Measurements from ENCODE around the gene DTX3L.

DTX3L gene

DNA sequence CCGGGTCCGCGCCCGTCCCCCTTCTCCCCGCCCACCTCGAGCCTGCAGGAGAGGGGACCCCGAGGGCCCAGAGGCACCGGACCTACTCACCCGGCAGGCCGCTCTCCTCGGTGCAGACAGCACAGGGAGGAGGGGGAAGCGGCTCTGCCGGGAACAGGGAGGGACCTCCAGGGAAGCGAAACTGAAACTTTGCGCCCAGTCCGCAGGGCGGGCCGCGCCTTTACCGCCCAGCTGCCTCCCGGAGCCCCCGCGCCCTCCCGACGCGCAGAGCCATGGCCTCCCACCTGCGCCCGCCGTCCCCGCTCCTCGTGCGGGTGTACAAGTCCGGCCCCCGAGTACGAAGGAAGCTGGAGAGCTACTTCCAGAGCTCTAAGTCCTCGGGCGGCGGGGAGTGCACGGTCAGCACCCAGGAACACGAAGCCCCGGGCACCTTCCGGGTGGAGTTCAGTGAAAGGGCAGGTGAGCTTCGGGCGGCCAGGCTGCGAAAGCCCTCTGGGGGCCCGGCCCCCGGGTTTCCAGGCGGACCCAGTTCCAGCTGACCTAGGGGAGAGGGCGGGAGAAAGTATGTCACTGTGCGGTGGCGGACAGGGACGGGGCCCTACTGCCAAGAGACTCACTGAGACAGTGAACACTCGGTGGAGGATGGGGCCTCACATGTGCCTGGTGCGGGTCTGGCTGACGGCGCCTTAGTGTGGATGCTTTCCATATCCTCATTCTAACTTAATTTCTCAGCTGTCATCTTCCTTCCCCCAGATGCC is at the start of gene DTX3L, which contains the start of gene PARP9:
Gene DTX3L, plus strand, starts transcription at position 184 of the 758 bp plus-strand sequence. Its CDS starts 89 bp downstream, at position 273.
Gene PARP9, minus strand, starts transcription at position 146 of the 758 bp plus-strand sequence. CDS start 4,680 bp downstream, outside the sequence.
- DNase-seq (ENCODE audit: low read depth in 2 of 3, low spot score in 2 of 3): peak; percentile 42 to 52 (median 47)

DNA sequence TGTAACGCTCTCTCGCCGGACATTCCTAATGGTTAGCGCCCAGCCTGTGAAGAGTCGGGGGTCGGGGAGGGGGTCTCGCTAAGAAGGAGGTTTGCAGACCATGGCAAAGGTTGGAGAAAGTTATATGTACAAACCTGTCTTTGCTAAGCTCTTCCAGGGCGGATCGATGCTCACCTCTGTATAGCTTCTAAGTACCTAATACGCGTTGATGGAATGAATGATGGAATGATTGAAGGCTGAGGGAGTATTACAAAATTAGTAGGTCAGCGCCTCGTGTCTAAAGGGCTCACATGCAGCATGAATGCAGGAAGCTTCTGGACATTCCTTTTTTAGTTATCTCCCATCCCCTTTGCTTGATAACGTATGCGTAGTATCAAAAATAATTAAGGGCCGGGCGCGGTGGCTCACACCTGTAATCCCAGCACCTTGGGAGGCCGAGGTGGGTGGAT is 49.1 kb upstream of the DTX3L start:
- no peak for DNase-seq (ENCODE audit: low read depth in 2 of 3, low spot score in 2 of 3)

DNA sequence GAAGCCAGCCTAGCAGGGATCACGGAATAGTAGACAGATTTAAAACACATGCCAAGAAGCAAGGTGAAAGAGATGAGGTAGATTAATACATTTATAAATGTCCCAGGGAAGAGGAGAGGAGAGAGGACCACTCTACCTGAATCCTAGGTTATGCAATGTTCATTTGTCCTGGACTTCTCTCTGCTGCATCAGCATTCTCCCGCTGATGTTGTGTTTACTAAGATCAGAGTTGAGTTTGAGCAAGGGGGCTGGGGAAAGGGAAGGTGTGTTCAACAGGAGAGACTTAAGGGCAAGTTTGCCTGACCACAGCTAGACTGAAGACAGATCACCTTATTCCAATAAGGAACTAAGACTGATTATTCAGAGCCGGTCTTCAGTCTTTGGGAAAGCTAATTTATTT is 48.3 kb upstream of the DTX3L start:
- DNase-seq (ENCODE audit: low read depth in 2 of 3, low spot score in 2 of 3): no peak

DNA sequence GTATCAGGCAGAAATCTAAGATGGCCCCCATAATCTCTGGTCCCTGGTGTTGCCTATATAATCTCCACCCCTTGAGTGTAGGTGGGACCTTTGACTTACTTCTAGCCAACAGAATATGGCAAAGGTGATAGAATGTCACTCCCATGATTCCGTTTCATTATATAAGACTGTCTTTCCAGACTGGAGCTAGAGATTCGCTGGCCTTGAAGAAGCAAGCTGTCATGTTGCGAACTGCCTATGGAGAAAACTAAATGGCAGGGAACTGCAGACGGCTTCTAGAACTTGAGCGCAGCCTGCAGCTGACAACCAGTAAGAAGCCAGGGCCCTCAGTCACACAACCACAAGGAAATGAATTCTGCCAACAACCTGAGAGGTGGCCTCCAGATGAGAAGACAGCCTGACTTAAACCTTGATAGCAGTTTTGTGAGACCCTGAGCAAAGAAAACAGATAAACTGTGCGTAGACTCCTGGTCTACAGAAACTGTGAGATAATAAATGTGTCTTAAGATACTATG is 47.2 kb upstream of the DTX3L start:
- DNase-seq (ENCODE audit: low read depth in 2 of 3, low spot score in 2 of 3): no peak

DNA sequence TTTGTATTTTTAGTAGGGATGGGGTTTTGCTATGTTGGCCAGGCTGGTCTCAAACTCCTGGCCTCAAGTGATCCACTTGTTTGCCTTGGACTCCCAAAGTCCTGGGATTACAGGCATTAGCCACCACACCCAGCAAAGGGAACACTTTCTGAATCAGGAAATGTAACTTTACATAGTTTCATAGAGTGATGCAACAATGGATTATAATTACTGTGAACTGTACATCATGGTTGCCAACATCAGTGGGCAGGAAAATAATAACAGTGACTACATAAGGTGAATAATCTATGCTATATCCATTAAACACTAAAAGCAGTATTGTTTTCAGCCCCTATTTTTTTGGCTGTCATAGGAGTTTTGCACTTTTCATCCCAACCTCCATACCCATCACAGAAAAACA is 44.4 kb upstream of the DTX3L start:
- no peak for DNase-seq (ENCODE audit: low read depth in 2 of 3, low spot score in 2 of 3)

DNA sequence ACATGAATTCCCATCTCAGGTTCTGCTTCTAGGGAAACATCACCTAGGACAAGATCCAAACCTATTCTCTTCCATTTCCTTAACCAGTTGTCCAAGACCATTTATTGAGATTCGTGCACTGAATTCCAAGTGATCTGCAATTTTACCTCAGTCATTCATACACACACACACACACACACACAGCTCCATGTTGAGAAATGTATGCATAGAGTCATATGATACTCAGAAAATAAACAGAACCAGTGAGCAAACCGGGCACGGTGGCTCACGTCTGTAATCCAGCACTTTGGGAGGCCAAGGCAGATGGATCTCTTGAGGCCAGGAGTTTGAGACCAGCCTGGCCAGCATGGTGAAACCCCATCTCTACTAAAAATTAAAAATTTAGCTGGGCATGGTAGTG is 43.3 kb upstream of the DTX3L start:
- no peak for DNase-seq (ENCODE audit: low read depth in 2 of 3, low spot score in 2 of 3)

DNA sequence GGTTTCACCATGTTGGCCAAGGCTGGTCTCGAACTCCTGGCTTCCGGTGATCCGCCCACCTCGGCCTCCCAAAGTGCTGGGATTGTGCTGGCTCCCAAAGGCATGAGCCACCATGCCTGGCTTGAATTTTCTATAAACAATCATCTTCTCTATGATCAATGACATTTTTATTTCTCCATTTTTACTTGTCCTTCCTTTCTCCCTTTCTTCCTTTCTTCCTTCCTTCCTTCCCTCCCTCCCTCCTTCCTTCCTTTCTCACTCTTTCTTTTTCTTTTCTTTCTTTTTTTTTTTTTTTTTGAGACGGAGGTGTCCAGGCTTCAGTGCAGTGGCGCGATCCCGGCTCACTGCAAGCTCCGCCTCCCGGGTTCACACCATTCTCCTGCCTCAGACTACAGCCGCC is 40.8 kb upstream of the DTX3L start:
- no peak for DNase-seq (ENCODE audit: low read depth in 2 of 3, low spot score in 2 of 3)

DNA sequence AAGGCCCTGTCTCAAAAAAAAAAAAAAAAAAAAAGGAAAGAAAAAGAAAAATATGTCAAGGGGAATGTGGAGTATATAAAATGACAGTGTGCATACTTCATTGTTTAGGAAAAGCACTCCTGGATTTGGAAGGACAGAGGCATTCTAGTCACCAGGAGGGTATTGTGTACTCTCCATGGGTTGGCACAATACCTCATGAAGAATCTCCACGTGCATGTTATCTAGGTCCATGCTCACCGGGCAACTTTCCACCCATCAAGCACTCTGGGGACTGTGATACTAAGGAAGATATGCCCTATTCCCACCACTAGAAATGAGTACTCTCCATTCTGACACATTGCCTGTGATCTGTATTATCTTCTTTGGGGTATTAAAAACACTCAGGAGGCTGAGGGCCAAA is 34.0 kb upstream of the DTX3L start:
- no peak for DNase-seq (ENCODE audit: low read depth in 2 of 3, low spot score in 2 of 3)

DNA sequence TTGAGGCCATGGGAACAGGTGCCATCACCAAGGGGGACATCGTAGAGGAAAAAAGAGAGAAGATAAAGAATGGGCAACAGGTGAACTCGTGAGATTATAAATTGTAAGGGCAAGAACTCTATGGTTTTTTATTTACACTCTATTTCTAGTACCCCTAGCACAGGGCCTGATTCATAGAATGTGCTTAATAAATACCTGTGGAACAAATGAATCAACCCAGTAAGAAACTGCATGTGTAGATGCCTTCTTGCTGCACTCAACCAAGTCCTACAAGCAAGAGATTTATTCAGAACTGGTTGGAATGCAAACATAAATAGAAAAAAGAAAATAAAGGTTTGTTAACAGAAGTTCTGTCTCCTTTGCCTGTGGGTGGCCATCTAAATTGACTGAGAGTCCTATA is 30.7 kb upstream of the DTX3L start:
- no peak for DNase-seq (ENCODE audit: low read depth in 2 of 3, low spot score in 2 of 3)

DNA sequence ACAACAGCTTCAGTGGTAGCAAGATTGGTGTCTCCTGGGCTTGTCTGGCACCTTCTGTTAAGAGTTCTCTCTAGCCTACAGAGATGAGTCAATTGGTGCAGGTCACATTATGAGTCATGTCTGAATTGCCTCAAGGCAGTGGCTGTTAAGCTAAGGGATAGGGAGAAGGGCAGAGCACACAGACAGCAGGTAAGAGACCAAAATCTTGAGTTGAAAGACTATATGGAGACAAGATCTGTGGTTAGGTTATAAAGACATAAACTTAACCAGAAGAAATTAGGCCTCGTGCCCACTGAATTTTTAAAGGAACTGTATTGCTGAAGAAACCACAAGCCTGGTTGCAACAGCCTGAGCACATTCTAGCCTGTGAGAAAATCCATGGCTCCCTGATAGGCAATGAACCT is 30.2 kb upstream of the DTX3L start:
- peak in 2 of 3 experiments; percentile 9 to 10 for DNase-seq (ENCODE audit: low read depth in 2 of 3, low spot score in 2 of 3)

DNA sequence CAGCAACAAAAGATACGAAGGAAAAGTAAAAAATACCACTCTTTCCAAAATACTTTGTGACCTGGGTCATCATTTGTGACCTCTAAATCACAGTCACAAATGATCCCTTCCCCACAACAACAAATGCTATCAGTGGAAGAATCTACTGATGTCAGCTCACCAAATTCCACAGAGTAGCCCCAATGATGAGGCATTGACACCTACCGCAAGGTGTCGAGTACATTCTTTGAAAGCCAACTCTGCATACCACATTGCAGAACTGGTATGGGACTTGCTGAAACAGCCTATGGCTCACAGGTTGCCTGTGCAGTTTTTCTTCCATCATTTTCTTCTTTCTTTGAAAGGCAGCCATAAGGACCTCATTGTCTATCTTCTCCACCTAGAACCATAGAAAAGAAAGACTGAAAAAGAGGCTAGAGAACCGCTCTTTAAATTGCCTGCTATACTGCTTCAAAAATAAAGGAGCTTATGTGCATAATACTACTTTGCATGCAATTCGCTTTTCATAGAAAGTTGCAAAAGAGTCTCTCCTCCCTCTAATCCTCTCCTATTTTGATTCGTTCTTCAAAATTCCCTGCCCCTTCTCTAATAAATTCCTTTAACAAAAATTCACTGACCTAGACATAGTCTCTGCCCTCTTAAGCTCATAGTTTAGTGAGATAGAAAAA is 28.0 kb upstream of the DTX3L start:
- no peak for DNase-seq (ENCODE audit: low read depth in 2 of 3, low spot score in 2 of 3)

DNA sequence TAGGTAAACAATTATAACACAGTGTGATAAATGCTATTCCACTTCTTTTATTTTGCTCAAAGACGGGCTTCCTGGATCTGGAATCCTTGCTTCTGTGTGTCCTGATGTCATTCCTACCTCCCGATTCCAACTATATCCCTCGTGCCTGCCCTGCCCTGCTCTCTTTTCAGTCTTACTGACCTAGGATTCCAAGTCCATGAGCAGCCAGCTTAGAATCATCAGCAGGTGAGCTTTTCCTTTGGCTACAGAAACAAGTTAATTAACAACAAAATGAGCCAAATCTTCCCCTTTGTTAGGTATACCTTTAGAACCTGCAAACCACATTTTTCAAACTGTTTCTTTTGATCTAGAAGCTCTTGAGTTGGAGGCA is 27.5 kb upstream of the DTX3L start:
- no peak for DNase-seq (ENCODE audit: low read depth in 2 of 3, low spot score in 2 of 3)

DNA sequence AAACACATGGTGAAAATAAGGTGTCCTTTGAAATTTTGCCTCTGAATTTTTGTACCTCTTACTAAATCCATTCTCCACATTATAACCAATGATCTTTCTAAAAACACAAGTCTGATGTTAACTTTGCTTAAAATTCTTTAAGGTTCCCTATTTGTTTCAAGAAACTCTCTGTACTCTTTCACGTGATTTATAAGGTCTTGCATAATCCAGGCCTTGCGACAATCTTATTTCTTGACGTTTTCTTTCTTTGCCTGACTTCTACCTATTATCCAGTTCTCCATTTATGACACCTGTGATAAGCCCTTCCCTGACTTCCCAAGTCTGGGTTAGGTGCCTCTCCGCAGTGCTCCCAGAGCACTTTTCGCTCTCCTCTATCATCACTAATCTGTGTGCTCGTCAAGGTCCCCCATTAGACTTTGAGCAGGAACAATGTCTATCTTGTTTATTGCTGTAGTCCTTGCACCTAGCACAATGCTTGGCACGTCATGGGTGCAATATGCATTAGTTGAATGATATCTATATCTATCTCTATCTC is 25.1 kb upstream of the DTX3L start:
- no peak for DNase-seq (ENCODE audit: low read depth in 2 of 3, low spot score in 2 of 3)

DNA sequence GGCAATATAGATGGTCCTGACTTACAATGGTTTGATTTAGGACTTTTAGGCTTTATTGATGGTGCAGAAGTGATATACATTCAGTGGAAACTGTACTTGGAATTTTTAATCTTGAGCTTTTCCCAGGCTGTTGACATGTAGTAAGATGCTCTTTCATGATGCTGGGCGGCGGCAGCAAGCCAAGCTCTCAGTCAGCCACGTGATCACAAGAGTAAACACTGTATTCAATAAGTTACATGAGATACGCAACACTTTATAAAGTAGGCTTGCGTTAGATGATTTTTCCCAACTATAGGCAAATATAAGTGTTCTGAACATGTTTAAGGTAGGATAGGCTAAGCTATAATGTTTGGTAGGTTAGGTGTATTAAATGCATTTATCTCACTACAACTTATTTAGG is 18.0 kb upstream of the DTX3L start:
- no peak for DNase-seq (ENCODE audit: low read depth in 2 of 3, low spot score in 2 of 3)

DNA sequence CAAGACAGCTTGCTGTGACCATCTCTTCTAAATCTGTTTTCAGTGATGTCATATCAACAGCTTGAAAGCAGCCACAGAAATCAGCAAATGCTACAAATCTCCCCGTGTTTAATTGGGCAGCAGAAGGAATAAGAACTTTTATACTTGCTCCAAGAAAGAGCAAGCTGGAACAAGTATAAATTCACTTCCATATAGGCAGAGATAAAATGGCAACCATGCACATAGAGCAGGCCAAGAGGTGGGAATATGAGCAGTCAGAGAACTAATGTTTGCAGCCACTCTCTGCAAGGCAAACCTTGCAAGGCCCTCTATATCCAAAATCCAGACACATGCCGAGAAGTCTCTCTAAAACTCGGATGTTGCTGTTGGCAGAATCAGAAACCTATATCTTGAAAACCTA is 16.1 kb upstream of the DTX3L start:
- DNase-seq (ENCODE audit: low read depth in 2 of 3, low spot score in 2 of 3): no peak

DNA sequence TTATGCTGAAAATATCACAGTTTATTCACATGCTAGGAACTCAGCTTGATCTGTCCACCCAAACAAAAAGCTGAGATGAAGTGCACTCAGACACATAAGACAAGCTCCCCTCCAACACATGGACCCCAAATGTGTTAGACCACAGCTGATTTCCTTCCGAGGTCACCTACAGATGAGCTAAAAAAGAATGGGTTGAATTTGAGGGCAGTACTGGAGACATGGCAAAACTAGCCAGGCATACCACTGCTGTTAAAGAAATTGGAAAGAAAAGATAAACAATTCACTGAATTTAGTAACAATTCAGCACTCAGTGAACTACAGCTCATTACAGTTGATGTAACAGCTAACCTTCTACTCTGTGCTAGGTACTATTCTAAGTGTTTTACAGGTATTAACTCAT is 15.5 kb upstream of the DTX3L start:
- DNase-seq (ENCODE audit: low read depth in 2 of 3, low spot score in 2 of 3): no peak

DNA sequence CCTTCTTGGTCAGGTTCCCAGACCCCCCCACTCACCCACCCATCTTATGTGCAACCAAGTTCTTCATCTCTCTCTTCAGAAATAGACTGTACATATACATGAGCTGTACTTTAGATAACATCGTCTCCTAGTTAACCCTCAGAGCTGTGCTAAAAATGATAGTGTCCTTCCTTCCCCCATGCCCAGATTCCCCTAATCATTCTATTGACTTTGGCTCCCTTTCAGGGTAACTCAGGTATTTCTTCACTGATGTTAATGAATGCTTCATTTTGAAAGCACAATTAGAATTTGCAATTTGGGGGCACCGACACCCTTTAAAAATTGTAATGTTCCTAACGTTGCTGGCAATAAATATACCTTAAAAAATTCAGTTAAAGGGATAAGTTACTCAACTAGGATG is 11.0 kb upstream of the DTX3L start:
- no peak for DNase-seq (ENCODE audit: low read depth in 2 of 3, low spot score in 2 of 3)

DNA sequence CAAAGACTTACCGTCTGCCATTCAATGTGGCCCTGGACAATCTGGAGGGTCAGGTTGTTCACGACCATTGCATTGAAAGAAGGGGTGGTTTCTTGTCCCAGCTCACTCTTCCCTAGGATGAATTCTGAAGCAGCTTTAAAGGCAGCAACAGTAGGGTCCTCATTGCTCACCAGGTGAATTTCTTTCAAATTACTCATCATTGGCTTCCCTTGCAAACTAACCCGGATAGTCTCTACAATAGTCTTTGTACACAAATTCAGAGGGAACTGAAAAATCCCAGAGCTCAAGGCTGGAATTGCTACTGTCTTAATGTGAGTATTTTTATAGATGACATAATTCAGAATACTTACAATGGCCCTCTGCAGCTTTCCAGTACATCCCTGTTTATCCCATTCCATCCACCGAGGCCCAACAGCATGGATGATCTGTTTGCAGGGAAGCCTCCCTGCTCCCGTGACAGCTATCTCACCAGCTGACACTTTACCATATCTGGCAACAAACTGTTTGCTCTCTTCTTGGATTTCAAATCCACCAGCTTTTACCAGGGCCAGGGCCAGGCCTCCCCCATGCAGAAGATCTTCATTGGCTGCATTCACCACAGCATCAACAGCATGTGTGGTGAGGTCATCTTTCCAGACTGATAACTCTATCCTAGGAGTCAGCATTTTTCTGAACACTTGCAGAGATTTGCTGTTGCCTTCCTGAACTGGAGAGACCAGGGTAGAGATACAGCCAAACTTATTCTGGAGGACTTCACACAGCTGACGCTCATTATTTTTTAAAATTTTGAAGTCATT is 8.7 kb upstream of the DTX3L start:
- no peak for DNase-seq (ENCODE audit: low read depth in 2 of 3, low spot score in 2 of 3)

DNA sequence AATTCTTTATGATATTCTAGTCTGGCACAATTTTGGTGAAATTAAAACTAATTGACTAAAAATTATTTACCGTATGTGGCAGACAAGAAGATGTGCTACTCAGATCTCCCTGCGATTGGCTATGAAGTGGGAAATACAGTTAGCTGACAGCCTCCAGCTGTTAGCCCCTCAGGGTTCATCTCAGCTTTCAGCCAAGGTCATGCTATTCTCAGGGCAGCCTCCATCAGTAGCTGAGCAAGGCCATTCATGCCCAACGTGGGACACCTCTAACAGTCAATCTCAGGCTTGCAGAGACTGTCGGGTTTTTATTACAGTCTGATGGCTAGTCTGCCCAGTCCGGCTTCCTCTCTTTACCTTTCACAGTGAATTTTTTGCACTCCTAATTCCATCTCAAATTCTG is 6.8 kb upstream of the DTX3L start:
- DNase-seq (ENCODE audit: low read depth in 2 of 3, low spot score in 2 of 3): no peak

DNA sequence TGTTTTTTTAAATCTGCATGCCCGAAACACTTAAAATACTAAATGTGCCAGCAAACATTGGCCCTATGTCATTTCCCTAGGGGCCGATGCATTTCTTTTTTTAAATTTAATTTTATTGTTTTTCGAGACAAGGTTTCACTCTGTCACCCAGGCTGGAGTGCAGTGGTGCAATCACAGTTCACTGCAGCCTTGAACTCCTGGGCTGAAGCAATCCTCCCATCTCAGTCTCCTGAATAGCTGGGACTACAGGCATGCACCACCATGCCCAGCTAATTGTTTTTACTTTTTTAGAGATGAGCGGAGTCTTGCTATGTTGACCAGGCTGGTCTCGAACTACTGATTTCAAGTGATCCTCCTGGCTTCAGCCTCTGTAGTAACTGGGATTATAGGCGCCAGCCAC is 5.5 kb upstream of the DTX3L start:
- DNase-seq (ENCODE audit: low read depth in 2 of 3, low spot score in 2 of 3): no peak

DNA sequence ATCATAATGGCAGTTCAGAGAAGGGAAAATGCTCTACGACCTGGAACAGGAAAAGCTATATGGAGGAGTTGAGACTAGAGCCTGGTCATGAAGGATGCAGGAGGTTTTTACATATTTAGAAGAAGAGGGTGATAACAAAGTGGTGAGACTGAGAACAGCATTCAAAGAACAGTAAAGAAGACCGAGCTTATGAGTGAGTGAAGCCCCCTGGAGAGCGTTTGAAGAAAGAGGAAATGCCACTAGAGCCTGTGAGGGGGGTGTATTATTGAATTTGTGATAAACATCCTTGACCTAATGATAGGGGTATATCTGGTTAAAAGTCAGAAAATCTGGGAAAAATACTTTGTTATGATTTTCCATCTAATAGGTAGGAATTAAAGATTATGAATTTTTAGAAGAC is 4.2 kb upstream of the DTX3L start:
- DNase-seq (ENCODE audit: low read depth in 2 of 3, low spot score in 2 of 3): no peak

All from activated CD8-positive, alpha-beta memory T cell treated with anti-CD3 and anti-CD28 coated beads for 48 hours (primary cell).